ENCODE data around the gene DCHS1. TPM values are rescaled to one million over a fixed set of nuclear protein-coding genes. Genes with fewer than 3 reads are reported as not detected.

DCHS1 gene
- total and polyA plus RNA-seq, 2 experiments from 2014 or later: 8.0 to 15.2 TPM

DNA sequence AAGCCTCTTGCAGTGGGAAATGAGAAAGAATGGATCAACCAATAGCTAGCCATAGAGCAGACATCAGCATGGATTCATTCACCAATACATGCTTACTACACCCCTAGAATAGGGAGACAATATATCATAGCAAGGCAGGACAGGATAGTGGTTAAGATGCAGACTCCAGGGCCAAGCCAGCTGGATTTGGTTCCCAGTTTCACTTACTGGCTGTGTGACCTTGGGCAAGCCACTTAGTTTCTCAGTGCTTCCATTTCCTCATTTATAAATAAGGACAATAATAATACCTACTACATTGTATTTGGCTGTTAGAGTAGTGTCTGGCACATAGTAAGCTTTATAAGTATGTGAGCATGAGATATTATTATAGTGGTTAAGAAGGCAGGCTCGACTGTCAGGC is 7.1 kb downstream of the DCHS1 start:
- Histone ChIP-seq H3K4me2 (no peak overlapping the region), H2AFZ (no peak overlapping the region), H3K4me1 (ENCODE audit: insufficient read depth) (peaks cover 12% of the 10 kb centered on the region), H4K20me1 (ENCODE audit: insufficient read depth, poor library complexity, severe bottlenecking) (peaks cover 7% of the 10 kb centered on the region), H3K27ac (peak overlapping the region; percentile 98), H3K36me3 (replicated peaks; ENCODE audit: insufficient read depth, low read depth) (no peaks in the 10 kb centered on the region), H3K9me2 (replicated peaks; ENCODE audit: insufficient read depth) (no peaks in the 10 kb centered on the region), H3K4me3 (no peak overlapping the region), H3K27me3 (no peaks in the 10 kb centered on the region), H3K9me3 (ENCODE audit: low read depth) (no peaks in the 10 kb centered on the region), H3K79me2 (peaks cover 67% of the 10 kb centered on the region)
- TF ChIP-seq EZH2phosphoT487 (IDR thresholded peaks at IDR 0.05; ENCODE audit: low read depth, severe bottlenecking, unreplicated experiment) (no peak), EZH2 (IDR thresholded peaks at IDR 0.05; ENCODE audit: borderline replicate concordance) (no peak)
- TF ChIP-seq, protein P1, sequence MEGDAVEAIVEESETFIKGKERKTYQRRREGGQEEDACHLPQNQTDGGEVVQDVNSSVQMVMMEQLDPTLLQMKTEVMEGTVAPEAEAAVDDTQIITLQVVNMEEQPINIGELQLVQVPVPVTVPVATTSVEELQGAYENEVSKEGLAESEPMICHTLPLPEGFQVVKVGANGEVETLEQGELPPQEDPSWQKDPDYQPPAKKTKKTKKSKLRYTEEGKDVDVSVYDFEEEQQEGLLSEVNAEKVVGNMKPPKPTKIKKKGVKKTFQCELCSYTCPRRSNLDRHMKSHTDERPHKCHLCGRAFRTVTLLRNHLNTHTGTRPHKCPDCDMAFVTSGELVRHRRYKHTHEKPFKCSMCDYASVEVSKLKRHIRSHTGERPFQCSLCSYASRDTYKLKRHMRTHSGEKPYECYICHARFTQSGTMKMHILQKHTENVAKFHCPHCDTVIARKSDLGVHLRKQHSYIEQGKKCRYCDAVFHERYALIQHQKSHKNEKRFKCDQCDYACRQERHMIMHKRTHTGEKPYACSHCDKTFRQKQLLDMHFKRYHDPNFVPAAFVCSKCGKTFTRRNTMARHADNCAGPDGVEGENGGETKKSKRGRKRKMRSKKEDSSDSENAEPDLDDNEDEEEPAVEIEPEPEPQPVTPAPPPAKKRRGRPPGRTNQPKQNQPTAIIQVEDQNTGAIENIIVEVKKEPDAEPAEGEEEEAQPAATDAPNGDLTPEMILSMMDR (IDR thresholded peaks at IDR 0.05; ENCODE audit: poor library complexity): no peak
- 93% methylated on average over 1 of the region's 1 CpG for WGBS (ENCODE audit: low lambda C conversion rate, missing lambda C conversion rate)
- no peak for DNase-seq (ENCODE audit: low spot score)

DNA sequence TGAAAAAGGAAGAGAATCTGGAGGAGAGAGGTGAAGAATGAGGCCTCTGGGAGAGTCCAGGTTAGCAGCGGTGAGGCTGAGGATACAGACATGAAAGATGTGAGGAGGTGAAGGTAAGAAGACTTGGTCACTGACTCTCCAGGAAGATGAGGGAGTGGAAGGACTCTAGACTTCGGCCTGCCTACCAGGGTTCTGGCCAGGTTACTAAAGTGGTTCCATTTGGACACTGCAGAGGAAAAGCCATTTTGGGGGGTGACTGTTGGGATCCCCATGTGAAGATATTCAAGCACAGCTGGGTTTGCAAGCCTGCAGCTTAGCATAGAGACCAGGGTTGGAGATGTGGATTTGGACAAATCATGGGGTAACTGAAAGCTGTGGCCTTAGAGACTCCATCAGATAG is 7.8 kb downstream of the DCHS1 start:
- 97% methylated on average over 2 of the region's 2 CpGs for WGBS (ENCODE audit: low lambda C conversion rate, missing lambda C conversion rate)
- TF ChIP-seq, protein P1 (IDR thresholded peaks at IDR 0.05; ENCODE audit: poor library complexity): no peak
- TF ChIP-seq EZH2 (IDR thresholded peaks at IDR 0.05; ENCODE audit: borderline replicate concordance) (no peak), EZH2phosphoT487 (IDR thresholded peaks at IDR 0.05; ENCODE audit: low read depth, severe bottlenecking, unreplicated experiment) (no peak)

DNA sequence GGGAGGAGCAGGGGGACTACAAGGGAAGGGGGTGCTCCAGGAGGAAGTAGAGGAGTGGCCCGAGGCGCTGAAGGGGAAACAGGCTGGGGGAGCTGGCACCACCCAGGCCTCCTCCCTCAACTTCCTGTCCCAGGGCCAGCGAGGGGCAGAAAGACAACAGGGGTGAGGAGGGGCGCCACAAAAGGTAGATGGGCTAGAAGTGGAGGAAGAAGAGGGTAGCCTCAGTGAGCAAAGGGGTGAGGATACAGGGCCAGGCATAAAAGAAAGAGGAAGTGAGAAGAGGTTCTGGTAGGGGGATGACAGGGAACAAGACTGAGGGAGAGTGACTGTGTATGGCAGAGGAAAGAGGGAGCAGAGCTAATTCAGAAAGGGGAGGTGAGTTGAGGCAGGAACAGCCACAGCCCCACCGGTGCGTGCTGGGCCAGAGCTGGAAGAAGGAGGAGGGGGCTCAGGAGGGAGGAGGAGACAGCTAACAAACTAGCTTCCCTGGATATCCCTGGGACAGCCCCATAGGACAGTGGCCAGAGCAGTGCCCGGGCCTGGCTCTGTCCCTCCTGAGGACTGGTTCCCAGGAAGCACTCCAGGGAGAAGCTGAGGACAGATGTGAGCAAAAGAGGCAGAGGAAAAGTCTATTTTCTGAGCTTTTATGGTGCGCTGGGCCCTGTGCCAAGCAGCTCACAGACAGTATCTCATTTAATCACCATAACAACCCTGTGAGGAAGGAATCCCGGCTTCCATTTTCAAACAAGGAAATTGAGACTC is 8.5 kb downstream of the DCHS1 start:
- TF ChIP-seq EZH2phosphoT487 (IDR thresholded peaks at IDR 0.05; ENCODE audit: low read depth, severe bottlenecking, unreplicated experiment) (no peak), EZH2 (IDR thresholded peaks at IDR 0.05; ENCODE audit: borderline replicate concordance) (no peak)
- TF ChIP-seq, protein P1 (IDR thresholded peaks at IDR 0.05; ENCODE audit: poor library complexity): no peak
- Histone ChIP-seq H3K9me3 (ENCODE audit: low read depth) (no peaks in the 10 kb centered on the region), H3K27ac (peak overlapping the region; percentile 98), H3K4me3 (no peak overlapping the region), H3K79me2 (peaks cover 60% of the 10 kb centered on the region), H3K4me2 (peak overlapping the region; percentile 64), H3K9me2 (replicated peaks; ENCODE audit: insufficient read depth) (no peaks in the 10 kb centered on the region), H2AFZ (no peak overlapping the region), H3K36me3 (replicated peaks; ENCODE audit: insufficient read depth, low read depth) (no peaks in the 10 kb centered on the region), H3K27me3 (no peaks in the 10 kb centered on the region), H3K4me1 (ENCODE audit: insufficient read depth) (peaks cover 12% of the 10 kb centered on the region), H4K20me1 (ENCODE audit: insufficient read depth, poor library complexity, severe bottlenecking) (peaks cover 2% of the 10 kb centered on the region)
- 56% methylated on average over 8 of the region's 9 CpGs for WGBS (ENCODE audit: low lambda C conversion rate, missing lambda C conversion rate)
- peak; percentile 49 for DNase-seq (ENCODE audit: low spot score)

More for the DNA sequence above, 7.8 kb downstream of the DCHS1 start:
- peak overlapping the region; percentile 64 for H3K4me2 ChIP-seq
- no peak overlapping the region for H2AFZ ChIP-seq
- H3K27me3 ChIP-seq: no peaks in the 10 kb centered on the region
- peaks cover 64% of the 10 kb centered on the region for H3K79me2 ChIP-seq
- H3K4me3 ChIP-seq: no peak overlapping the region
- H3K9me3 ChIP-seq (ENCODE audit: low read depth): no peaks in the 10 kb centered on the region
- no peaks in the 10 kb centered on the region for H3K36me3 ChIP-seq (replicated peaks; ENCODE audit: insufficient read depth, low read depth)
- H4K20me1 ChIP-seq (ENCODE audit: insufficient read depth, poor library complexity, severe bottlenecking): peaks cover 3% of the 10 kb centered on the region
- DNase-seq (ENCODE audit: low spot score): no peak
- peak overlapping the region; percentile 98 for H3K27ac ChIP-seq
- H3K4me1 ChIP-seq (ENCODE audit: insufficient read depth): peaks cover 12% of the 10 kb centered on the region
- no peaks in the 10 kb centered on the region for H3K9me2 ChIP-seq (replicated peaks; ENCODE audit: insufficient read depth)

All from hepatocyte (in vitro differentiated cells).